Effector memory CD4-positive, alpha-beta T cell (primary cell): ENCODE measurements around the gene CFAP45.

Source experiments
- DNase-seq, 3 donors: peaks; one replicate each; pipeline ENCODE4 v3.0.0-alpha.2; 2020
- H3K27ac ChIP-seq: 2 replicates; pipeline ENCODE4 v1.7.0; 2013; ENCODE audit warnings: mild to moderate bottlenecking, low read length, moderate library complexity; ENCODE audit not compliant: insufficient read depth, poor library complexity, severe bottlenecking
- H3K27me3 ChIP-seq: replicated peaks from 2 replicates; pipeline ENCODE4 v1.7.0; 2013; ENCODE audit warnings: mild to moderate bottlenecking, low read length; ENCODE audit not compliant: insufficient read depth, control insufficient read depth, poor library complexity, severe bottlenecking
- H3K36me3 ChIP-seq: 2 replicates; pipeline ENCODE4 v1.7.0; 2013; ENCODE audit warnings: mild to moderate bottlenecking, low read length, moderate library complexity; ENCODE audit not compliant: control insufficient read depth, insufficient read depth
- H3K4me1 ChIP-seq: 2 replicates; pipeline ENCODE4 v1.7.0; 2013; ENCODE audit warnings: low read length, mild to moderate bottlenecking; ENCODE audit not compliant: control insufficient read depth, insufficient read depth, poor library complexity, severe bottlenecking
- H3K4me3 ChIP-seq: 2 replicates; pipeline ENCODE4 v1.7.0; 2013; ENCODE audit warnings: low read length, low read depth, mild to moderate bottlenecking; ENCODE audit not compliant: insufficient read depth, poor library complexity, severe bottlenecking
- H3K9me3 ChIP-seq: 2 replicates; pipeline ENCODE4 v1.7.0; 2013; ENCODE audit warnings: mild to moderate bottlenecking, low read length, moderate library complexity; ENCODE audit not compliant: control insufficient read depth

Gene CFAP45

GRCh38 chr1:159935719-159936272, 35.8 kb upstream of the CFAP45 start:
- H3K36me3 ChIP-seq, result no peaks in the 10 kb centered on the region
- no peak overlapping the region for H3K27ac ChIP-seq
- H3K4me1 ChIP-seq, result peaks cover 6% of the 10 kb centered on the region
- no peaks in the 10 kb centered on the region for H3K27me3 ChIP-seq
- no peaks in the 10 kb centered on the region for H3K9me3 ChIP-seq
- DNase-seq, result no peak
- H3K4me3 ChIP-seq, result no peak overlapping the region

- no peak overlapping the region for H3K4me3 ChIP-seq
- peaks cover 6% of the 10 kb centered on the region for H3K4me1 ChIP-seq
- no peaks in the 10 kb centered on the region for H3K36me3 ChIP-seq
Measured at GRCh38 chr1:159935305-159935704, 35.3 kb upstream of the CFAP45 start.

GRCh38 chr1:159934136-159935039, 34.4 kb upstream of the CFAP45 start:
- H3K36me3 ChIP-seq, result no peaks in the 10 kb centered on the region
- H3K27me3 ChIP-seq, result no peaks in the 10 kb centered on the region
- H3K9me3 ChIP-seq, result no peaks in the 10 kb centered on the region
- DNase-seq, result no peak
- H3K4me3 ChIP-seq, result no peak overlapping the region
- H3K4me1 ChIP-seq, result peaks cover 6% of the 10 kb centered on the region
- no peak overlapping the region for H3K27ac ChIP-seq

More at GRCh38 chr1:159935305-159935704, 35.3 kb upstream of the CFAP45 start:
- Histone ChIP-seq H3K27me3 (no peaks in the 10 kb centered on the region), H3K9me3 (no peaks in the 10 kb centered on the region), H3K27ac (no peak overlapping the region)
- DNase-seq, result no peak

- Histone ChIP-seq H3K4me1 (peaks cover 6% of the 10 kb centered on the region), H3K36me3 (no peaks in the 10 kb centered on the region), H3K27me3 (no peaks in the 10 kb centered on the region), H3K4me3 (no peak overlapping the region), H3K27ac (no peak overlapping the region), H3K9me3 (no peaks in the 10 kb centered on the region)
- no peak for DNase-seq
Measured at GRCh38 chr1:159933347-159933746, 33.4 kb upstream of the CFAP45 start.

GRCh38 chr1:159932296-159933285, 32.6 kb upstream of the CFAP45 start:
- no peaks in the 10 kb centered on the region for H3K9me3 ChIP-seq
- no peak for DNase-seq
- H3K4me3 ChIP-seq, result no peak overlapping the region
- H3K27ac ChIP-seq, result no peak overlapping the region
- no peaks in the 10 kb centered on the region for H3K27me3 ChIP-seq
- H3K36me3 ChIP-seq, result no peaks in the 10 kb centered on the region
- peaks cover 6% of the 10 kb centered on the region for H3K4me1 ChIP-seq

GRCh38 chr1:159931795-159932173, 31.8 kb upstream of the CFAP45 start:
- H3K4me1 ChIP-seq, result peaks cover 6% of the 10 kb centered on the region
- no peaks in the 10 kb centered on the region for H3K9me3 ChIP-seq
- no peak for DNase-seq

GRCh38 chr1:159931101-159931794, 31.3 kb upstream of the CFAP45 start:
- Histone ChIP-seq H3K36me3 (no peaks in the 10 kb centered on the region), H3K4me1 (peaks cover 2% of the 10 kb centered on the region), H3K27ac (no peak overlapping the region), H3K4me3 (no peak overlapping the region), H3K27me3 (no peaks in the 10 kb centered on the region), H3K9me3 (no peaks in the 10 kb centered on the region)
- DNase-seq, result no peak

More at GRCh38 chr1:159931795-159932173, 31.8 kb upstream of the CFAP45 start:
- no peaks in the 10 kb centered on the region for H3K36me3 ChIP-seq
- no peak overlapping the region for H3K27ac ChIP-seq
- no peaks in the 10 kb centered on the region for H3K27me3 ChIP-seq
- no peak overlapping the region for H3K4me3 ChIP-seq

- Histone ChIP-seq H3K9me3 (no peaks in the 10 kb centered on the region), H3K36me3 (no peaks in the 10 kb centered on the region), H3K4me1 (no peaks in the 10 kb centered on the region), H3K4me3 (no peak overlapping the region), H3K27ac (no peak overlapping the region), H3K27me3 (no peaks in the 10 kb centered on the region)
- DNase-seq, result no peak
Measured at GRCh38 chr1:159930634-159931033, 30.7 kb upstream of the CFAP45 start.

GRCh38 chr1:159930216-159930615, 30.3 kb upstream of the CFAP45 start:
- no peaks in the 10 kb centered on the region for H3K4me1 ChIP-seq
- DNase-seq, result no peak
- no peaks in the 10 kb centered on the region for H3K27me3 ChIP-seq
- H3K4me3 ChIP-seq, result no peak overlapping the region
- no peaks in the 10 kb centered on the region for H3K36me3 ChIP-seq
- H3K9me3 ChIP-seq, result no peaks in the 10 kb centered on the region
- H3K27ac ChIP-seq, result no peak overlapping the region
